D341Med (cell line): ENCODE measurements around the gene ABCB8.
"Not testable (repeated sequence)": the region's sequence is repeated elsewhere in the genome, so short reads cannot be mapped to it uniquely, and the experiment has no call there.

ENCODE experiments used
- DNase-seq: peaks from one replicate; pipeline ENCODE4 v3.0.0; 2012; ENCODE audit warnings: low spot score

The ABCB8 gene

DNA sequence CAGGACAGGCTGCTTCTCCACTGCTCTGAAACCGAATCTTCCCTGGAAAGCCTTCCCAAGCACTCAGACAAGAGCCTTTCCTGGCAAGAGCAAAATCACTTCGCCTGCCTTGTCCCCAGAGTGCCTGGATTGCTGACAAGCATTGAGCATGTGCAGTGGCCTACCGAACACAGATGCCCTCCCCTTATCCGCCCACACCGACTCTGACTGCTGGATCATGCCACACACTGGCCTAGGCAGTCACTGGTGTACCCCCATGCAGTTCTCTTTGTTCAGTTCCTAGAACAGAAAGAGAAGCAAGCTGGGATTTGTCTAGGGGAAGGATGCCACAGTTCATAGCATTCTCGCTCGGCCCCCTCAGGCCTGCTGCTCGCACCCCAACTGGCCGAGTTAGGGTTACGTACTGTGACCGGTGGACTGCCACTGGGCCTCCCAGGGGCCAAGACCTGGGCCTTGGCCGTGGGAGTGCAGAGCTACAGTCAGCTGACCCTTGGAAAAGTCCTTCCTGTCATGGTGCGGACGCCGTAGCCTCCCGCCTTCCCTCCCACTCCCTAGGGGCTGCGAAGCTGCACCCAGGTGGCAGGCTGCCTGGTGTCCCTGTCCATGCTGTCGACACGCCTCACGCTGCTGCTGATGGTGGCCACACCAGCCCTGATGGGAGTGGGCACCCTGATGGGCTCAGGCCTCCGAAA, 6.9 kb downstream of the ABCB8 start:
- DNase-seq, result no peak

- DNase-seq, result no peak
These were observed 7.7 kb downstream of the ABCB8 start for GRCh38 chr7:151035902-151036301.

DNA sequence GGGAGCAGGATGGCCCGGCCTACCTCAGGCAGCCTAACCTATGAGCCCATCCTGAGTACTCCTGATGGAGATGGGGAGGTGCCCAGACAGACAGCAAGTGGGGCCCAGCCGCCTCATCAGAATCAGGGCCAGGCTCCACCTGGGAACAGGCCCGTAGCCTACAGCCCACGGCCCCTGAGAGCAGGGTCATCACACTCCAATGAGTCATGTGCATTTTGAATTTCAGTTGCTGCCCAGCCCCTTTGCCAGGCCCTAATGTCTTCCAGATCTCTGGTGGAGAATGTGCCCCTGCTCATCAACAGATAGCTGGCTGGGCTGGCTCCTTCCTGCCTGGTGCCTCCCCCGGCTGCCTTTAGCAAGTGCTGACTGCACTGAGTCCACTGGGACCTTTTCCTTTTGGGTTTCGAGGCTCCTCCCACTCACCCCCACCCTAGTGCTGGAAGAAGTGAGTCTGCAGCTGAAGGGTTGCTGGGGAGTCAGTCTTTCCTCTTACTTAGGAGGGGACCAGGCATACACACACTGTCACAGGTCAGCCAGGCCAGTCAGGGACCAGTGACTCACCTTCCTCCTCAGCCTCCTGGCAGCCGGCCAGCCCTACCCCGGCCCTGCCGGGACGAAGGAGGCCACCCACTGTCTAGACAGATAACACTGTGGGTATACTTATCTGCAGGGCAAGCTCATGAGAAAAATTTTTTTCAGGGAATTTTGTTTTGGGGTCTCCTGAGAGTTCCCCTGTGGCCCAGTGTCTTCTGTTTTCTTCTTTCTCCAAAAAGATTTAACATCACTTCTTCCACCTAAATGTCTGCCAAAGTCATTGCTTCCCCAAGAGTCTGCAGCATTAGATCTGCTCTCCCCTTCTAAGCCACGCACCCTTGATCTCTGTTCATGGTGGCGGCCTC, 10.9 kb downstream of the ABCB8 start:
- no peak for DNase-seq

DNA sequence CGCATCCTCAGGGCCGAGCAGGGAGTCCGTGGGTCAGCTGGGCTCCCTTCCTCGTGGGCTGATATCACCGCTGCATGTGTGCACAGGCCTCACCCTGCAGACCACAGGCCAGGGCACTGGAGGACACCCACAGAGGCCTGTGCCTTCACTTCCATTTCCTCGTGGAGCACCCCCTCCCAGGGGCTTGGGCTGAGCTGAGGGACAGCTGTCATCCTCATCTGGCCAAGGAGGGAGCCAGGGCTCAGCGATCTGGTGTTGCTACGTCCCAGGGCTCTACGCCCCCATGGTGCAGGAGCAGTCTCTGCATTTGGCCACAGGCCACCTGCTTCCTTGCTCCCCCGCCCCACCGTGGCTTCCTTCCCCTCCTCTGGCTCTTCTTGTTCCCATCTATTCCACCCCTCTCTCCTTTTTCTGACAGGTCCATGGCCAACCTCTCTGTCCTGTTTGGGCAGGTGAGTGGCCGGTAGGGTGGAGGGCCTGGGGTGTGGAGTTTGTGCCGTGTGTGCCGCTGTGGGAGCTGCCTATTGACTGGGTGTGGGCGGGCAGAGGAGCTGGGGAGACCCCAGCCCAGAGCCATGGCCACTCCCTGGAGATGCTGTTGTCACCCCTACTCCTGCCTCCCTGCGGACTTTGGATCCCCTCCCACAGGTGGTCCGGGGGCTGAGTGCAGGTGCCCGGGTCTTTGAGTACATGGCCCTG, 11.7 kb downstream of the ABCB8 start:
- DNase-seq, result no peak

GRCh38 chr7:151040616-151041375, 12.5 kb downstream of the ABCB8 start:
- no peak for DNase-seq

GRCh38 chr7:151043449-151043848, 15.2 kb downstream of the ABCB8 start:
- DNase-seq, result not testable (repeated sequence)

DNA sequence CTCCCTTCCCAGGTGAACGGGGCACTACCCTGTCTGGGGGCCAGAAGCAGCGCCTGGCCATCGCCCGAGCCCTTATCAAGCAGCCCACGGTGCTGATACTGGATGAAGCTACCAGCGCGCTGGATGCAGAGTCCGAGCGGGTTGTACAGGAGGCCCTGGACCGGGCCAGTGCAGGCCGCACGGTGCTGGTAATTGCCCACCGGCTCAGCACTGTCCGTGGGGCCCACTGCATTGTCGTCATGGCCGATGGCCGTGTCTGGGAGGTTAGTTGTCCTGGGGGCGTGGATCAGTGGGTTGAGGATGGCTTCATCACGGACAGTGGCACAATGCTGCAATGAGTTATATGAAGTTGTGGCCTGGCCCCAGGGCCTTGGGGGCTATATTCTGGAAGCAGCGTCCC, 15.7 kb downstream of the ABCB8 start:
- DNase-seq, result no peak

GRCh38 chr7:151045262-151045661, 17.0 kb downstream of the ABCB8 start:
- peak; percentile 78 for DNase-seq

- DNase-seq, result no peak
These were observed 17.7 kb downstream of the ABCB8 start for GRCh38 chr7:151045967-151046366.

GRCh38 chr7:151046603-151047573, 18.6 kb downstream of the ABCB8 start:
- DNase-seq, result no peak

DNA sequence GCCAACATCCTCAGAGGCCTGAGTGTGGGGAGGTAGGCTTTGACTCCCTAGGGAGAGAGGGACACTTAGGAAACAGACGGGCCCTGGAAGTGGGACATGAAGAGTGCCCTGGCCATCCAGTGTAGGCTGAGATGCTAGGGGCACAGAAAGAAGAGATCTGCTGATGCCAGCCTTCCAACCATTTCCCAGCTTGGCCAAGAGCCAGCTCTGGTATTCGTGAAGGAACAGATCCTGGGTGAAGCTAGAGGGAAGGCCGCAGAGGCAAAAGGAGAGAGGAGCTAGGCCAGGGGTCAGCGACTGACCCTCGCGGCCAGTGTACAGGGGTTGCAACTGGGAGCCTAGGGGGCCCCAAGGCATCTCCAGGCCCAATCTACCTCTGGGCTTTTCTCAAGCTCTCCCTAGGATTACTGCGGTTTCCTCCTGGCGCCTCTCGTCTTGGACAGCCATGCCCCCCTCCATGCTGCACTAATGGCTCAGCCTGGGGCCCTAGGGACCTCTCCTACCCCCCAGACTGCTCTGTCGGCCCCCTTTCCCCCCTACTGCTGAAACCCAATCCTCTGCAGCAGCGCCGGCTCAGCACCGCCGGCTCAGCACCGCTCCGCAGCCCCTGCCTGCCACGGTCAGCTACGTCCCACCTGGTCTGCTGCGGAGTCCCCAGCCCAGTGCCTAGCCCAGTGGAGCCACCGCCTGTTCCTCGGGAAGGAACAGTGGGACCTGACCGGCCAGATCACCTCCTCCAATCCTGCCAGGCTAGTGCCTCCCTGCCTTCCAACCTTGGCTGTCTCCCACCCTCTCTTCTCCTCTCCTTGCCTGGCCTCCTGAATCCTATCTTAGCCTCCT, 19.9 kb downstream of the ABCB8 start, which contains the start of gene ASIC3:
Gene ASIC3, plus strand, starts transcription at position 556 of the 840 bp plus-strand sequence. CDS start 355 bp downstream, outside the sequence.
- no peak for DNase-seq

DNA sequence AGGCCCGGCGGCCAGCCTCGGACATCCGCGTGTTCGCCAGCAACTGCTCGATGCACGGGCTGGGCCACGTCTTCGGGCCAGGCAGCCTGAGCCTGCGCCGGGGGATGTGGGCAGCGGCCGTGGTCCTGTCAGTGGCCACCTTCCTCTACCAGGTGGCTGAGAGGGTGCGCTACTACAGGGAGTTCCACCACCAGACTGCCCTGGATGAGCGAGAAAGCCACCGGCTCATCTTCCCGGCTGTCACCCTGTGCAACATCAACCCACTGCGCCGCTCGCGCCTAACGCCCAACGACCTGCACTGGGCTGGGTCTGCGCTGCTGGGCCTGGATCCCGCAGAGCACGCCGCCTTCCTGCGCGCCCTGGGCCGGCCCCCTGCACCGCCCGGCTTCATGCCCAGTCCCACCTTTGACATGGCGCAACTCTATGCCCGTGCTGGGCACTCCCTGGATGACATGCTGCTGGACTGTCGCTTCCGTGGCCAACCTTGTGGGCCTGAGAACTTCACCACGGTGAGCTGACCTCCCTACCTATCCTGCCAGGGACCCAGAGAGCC, 20.7 kb downstream of the ABCB8 start:
- DNase-seq, result no peak

GRCh38 chr7:151051108-151051507, 22.9 kb downstream of the ABCB8 start:
- no peak for DNase-seq

GRCh38 chr7:151053096-151053495, 24.8 kb downstream of the ABCB8 start:
- DNase-seq, result no peak

- no peak for DNase-seq
These were observed 25.5 kb downstream of the ABCB8 start for GRCh38 chr7:151053751-151054150.

GRCh38 chr7:151056283-151056665, 28.0 kb downstream of the ABCB8 start:
- DNase-seq, result no peak

- DNase-seq, result no peak
These were observed 28.6 kb downstream of the ABCB8 start for GRCh38 chr7:151056666-151057505.

DNA sequence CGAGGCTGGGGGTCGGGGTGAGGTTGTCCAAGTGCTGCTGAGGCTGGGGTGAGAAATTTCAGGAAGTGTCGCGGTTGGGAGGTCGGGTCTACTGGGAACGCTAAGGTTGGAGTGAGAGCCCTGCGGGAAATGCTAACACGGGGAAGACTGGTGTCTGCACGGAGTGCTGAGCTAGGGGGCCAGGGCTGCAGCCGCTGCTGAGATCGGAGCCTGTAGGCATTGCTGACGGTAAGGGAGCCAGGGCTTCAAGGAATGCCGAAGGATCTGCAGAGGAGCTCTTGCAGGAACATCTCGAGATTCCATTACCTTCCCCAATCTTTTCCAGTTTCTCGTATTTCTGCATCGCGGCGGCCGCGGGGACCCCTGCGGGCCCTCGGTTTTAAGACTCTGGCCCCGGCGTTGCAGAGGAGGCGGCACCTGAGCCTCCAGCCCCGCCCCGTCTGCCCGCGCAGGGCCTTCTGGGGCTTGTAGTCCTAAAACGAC, 29.3 kb downstream of the ABCB8 start, which contains the start of gene CDK5:
Gene CDK5, minus strand, starts transcription at position 392 of the 483 bp plus-strand sequence. Its CDS starts 49 bp downstream, at position 343.
- no peak for DNase-seq
